GM18909 (cell line): Measurements from ENCODE around the gene RBM19.

Experiments
- ATAC-seq: cut with Tn5 transposase; IDR thresholded peaks from one replicate; pipeline ENCODE4 v1.9.1; 2021; ENCODE audit warnings: mild to moderate bottlenecking; ENCODE audit not compliant: unreplicated experiment, poor library complexity

Gene RBM19

GRCh38 chr12:113866496-113866895 lies 99.6 kb downstream of the RBM19 start:
- no peak for ATAC-seq

- ATAC-seq = no peak
Observed at GRCh38 chr12:113863455-113863845, 102.7 kb downstream of the RBM19 start.

- no peak for ATAC-seq
Observed at GRCh38 chr12:113862590-113863454, 103.3 kb downstream of the RBM19 start.

GRCh38 chr12:113861708-113862312 lies 104.3 kb downstream of the RBM19 start:
- ATAC-seq = no peak

GRCh38 chr12:113860950-113861349 lies 105.2 kb downstream of the RBM19 start:
- ATAC-seq = no peak

- no peak for ATAC-seq
Observed at GRCh38 chr12:113860059-113860820, 105.9 kb downstream of the RBM19 start.

GRCh38 chr12:113858841-113859386 lies 107.2 kb downstream of the RBM19 start:
- no peak for ATAC-seq

- ATAC-seq = no peak
Observed at GRCh38 chr12:113857371-113857770, 108.8 kb downstream of the RBM19 start.

GRCh38 chr12:113855998-113856397 lies 110.1 kb downstream of the RBM19 start:
- no peak for ATAC-seq

- ATAC-seq = no peak
Observed at GRCh38 chr12:113854385-113855142, 111.6 kb downstream of the RBM19 start.

GRCh38 chr12:113853491-113853890 lies 112.6 kb downstream of the RBM19 start:
- ATAC-seq = no peak

GRCh38 chr12:113852695-113853490 lies 113.2 kb downstream of the RBM19 start:
- no peak for ATAC-seq

- no peak for ATAC-seq
Observed at GRCh38 chr12:113852264-113852663, 113.9 kb downstream of the RBM19 start.

GRCh38 chr12:113850309-113851056 lies 115.6 kb downstream of the RBM19 start:
- no peak for ATAC-seq

GRCh38 chr12:113847856-113848255 lies 118.3 kb downstream of the RBM19 start:
- ATAC-seq = no peak

GRCh38 chr12:113846883-113847755 lies 119.0 kb downstream of the RBM19 start:
- ATAC-seq = no peak

GRCh38 chr12:113845900-113846674 lies 120.0 kb downstream of the RBM19 start:
- no peak for ATAC-seq
